ENCODE data around the gene NMNAT3. TPM values are rescaled to one million over a fixed set of nuclear protein-coding genes. Genes with fewer than 3 reads are reported as not detected.
"Not testable (repeated sequence)": the region's sequence is repeated elsewhere in the genome, so short reads cannot be mapped to it uniquely, and the experiment has no call there.

NMNAT3 gene
- polyA plus RNA-seq, 3 donors = 11.2 to 12.6 (median 12.1) TPM

DNA sequence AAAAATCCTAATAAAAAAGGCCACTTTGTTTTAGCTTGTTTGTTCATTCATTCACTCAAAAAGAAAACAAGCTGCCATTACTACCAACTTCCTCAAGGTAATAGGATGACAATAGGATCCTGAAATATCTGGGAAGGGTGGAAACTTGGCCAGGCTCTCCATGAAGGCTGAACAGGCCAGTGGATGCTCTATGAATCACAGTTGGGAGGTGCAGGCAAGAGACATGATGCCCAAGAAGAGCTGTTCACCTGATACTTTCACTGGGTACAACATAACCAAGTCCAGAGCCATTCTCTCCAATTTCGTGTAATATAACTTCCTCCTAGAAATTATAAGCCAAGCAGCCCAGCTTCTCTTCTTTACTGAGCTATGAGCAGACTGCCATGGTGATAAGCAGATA lies 37.3 kb downstream of the NMNAT3 start:
- DNase-seq = no peak

GRCh38 chr3:139639662-139640061 lies 38.1 kb downstream of the NMNAT3 start:
- no peak for DNase-seq

DNA sequence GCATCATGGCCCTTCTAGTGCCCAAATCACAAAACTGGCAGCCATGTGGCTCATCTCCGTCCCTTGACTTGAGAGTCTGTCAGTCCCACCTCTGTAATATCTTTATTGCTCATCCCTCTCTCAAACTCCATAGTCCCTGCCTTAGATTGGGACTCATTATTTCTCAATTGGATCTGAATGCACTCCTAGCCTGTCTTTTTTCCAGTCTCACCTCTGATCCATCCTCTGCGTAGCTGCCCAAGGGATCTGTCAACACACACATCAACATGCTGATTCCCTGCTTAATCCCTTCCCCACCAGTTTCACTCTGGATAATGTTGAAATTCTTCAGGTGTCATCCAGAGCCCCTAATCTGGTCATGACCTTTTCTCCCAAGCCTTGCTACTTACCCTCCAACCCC lies 39.3 kb downstream of the NMNAT3 start:
- no peak for DNase-seq

DNA sequence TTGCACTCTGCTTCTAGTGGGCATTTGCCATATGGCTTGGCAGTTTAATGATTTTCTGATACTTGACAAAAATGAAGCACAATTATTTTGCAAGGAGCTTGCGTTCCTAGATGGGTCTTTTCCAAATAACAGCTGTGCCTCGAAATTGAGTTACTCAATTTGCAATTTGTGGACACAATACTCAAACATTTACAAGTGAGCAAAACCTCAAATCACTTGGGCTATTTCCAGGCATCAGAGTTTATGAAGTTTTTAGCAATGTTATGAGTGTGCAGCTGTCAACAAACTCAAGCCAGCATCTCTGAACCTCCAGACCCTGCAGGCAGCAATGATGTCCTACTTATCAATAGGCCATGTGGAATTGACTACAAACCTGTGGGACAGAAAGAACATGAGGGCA lies 41.3 kb downstream of the NMNAT3 start:
- DNase-seq = no peak

DNA sequence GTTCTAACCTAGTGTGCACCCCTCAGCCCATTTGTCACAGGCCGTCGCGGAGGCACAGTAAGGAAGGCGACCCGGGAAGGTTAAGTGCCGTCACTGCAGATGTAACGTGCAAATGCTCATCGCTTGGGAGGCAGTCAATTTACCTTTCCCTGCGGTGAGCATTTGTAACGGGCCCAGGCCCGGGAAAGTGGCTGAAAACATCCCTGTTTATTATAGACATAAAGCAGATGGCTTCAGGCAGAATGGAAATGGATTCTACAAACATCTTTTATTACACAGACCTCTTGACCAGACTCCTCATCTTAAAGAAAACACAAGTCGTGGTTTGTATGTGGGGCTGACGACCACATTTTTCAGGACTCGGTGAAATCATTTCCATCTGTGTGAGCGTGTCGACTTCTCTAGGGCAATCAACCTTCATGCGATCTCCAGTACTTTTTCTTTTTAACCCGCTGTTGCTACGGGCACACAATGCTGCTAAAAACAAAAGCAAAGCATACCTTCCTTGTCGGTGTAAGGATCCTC lies 43.6 kb downstream of the NMNAT3 start:
- DNase-seq = no peak

DNA sequence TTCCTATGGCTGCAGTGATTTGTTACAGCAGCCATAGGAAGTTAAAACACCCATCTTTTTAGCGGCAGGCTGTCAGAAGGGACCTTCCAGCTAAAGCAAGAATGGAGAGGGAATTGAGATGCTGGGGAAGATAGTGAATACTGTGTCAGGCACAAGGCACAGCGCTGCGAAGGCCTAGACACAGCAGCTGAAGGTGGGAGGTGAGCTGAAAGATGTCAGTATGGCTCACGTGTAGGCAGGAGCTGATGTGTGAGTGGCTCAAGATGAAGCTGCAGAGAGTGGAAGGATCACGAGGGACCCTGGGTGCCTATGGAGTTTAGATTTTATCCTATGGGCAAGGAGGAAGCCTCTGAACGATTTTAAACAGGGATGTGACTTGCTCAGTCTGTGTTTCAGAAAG lies 44.3 kb downstream of the NMNAT3 start:
- DNase-seq = no peak

GRCh38 chr3:139630542-139630941 lies 47.2 kb downstream of the NMNAT3 start:
- no peak for DNase-seq

- no peak for DNase-seq
These were observed 48.7 kb downstream of the NMNAT3 start for GRCh38 chr3:139629033-139629432.

DNA sequence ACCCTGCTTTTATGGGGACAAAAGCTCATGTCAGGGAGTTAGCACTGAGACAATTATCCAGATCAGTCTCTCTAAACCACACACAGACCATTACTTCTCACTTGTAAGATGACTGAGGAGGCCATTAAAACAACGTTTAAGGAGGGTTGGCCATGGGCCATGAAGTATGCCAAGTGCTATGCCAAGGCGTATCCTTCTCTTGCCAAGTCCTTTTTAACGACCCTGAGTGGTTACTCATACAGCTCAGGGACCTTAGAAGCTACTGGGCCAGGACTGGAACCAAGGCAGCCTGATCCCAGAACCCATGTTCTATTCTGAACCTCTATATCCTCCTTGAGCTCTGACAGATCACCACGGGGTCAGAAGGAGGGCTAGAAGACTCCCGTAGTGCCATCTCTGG lies 50.0 kb downstream of the NMNAT3 start:
- no peak for DNase-seq

DNA sequence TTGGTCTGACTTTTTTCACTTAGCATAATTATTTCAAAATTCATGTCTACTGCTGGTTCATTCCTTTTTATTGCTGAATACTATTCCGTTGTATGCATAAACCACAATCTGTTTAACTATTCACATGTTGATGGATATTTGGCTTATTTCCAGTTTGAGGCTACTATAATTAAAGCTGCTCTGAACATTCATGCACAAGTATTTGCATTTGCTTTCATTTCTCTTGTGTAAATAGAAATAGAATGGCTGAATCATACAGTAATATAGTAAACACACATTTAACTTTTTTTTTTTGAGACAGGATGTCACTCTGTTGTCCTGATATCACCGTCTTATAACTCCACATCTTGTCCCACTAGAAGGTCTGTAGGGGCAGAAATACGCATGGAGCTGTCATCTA lies 57.3 kb downstream of the NMNAT3 start:
- no peak for DNase-seq

- no peak for DNase-seq
These were observed 58.3 kb downstream of the NMNAT3 start for GRCh38 chr3:139619484-139619883.

DNA sequence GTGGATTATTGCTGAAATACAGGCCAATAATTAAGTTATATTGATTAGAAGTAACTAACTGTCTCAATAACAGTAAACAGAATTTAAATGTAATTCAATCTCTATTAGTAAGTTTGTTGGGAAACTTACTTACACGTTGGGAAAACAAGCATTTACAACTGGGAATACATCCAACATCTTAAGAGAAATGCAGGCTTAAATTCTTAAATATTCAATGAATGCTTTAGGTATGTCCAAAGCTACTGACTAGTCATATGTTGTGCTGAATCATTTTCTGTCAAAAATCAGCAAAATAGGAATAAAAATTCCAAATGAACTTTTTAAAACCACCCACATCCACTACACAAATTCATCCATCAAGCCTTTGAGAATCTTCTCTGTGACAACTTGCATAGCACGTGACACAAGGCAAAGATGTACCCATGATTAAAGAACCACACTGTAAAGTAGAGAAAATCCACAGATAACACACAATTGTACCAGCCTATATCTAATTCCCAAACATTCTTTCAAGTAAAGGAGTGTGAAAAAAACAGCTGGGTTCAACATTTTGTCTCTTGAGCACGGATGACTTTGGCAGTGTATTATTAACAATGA lies 60.0 kb downstream of the NMNAT3 start:
- DNase-seq = no peak

DNA sequence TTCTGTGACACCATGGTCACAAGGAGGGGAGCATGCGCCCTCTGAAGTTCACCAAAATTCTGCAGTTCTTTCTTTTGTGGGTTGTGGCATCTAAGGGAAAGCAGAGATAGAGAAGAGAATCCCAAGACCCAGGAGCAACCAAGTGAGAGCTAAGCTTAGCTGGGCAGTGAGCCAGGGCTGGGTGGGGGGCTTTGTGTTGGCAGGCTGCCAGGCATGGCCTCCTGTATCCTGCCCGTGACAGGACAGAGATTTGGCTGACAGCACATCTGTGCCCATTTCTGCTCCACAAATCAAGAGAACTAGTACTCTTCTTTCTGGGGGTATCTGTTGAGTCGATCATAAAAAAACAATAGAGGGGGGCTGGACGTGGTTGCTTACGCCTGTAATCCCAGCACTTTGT lies 66.2 kb downstream of the NMNAT3 start:
- no peak for DNase-seq

DNA sequence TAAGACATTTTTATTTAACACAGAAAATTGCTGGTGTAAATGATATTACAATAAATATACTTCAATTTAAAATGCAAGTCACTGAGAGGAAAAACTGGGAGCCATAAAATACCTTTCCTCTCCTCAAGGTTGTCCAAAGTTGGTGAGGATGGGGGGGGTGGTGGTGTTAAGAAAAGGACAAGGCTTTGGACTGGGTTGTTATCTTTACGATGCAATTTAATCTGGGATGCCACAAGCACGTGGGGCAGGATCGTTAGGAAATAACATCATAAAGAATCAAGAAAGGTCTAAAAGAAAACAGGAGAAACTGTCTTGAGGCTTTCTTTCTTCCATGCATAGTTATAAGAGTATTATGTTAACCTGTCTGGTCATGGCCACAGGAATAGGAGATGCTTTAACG lies 66.9 kb downstream of the NMNAT3 start:
- DNase-seq = no peak

DNA sequence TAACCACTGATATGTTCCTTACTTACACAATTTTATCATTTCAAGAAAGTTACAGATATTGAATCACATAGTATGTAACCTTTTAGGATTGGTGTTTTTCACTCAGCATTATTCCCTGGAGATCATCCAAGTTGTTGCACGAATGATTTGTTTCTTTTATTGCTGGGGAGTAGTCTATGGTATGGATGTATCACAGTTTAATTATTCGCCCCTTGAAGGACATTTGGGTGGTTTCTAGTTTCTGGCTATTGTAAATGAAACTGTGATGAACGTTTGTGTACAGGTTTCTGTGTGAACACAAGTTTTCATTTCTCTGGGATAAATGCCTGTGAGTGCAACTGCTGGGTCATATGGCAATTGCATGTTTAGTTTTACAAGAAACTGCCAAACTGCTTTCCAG lies 68.8 kb downstream of the NMNAT3 start:
- DNase-seq = no peak

DNA sequence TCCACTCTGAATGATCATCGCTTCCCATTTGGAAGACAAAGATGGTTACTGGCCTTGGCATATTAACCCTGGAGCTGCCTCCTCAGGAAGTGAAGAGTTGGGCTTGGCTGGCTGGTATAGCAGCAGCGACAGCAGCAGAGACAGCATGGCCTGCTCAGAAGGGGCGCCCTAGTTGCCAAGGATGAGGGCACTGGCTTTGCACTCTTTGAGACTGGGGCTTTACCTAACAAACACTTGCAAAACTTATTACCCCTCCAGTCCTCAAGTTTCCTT lies 69.7 kb downstream of the NMNAT3 start:
- no peak for DNase-seq

GRCh38 chr3:139607257-139608107 lies 70.3 kb downstream of the NMNAT3 start:
- DNase-seq = no peak

- no peak for DNase-seq
These were observed 75.8 kb downstream of the NMNAT3 start for GRCh38 chr3:139602003-139602402.

DNA sequence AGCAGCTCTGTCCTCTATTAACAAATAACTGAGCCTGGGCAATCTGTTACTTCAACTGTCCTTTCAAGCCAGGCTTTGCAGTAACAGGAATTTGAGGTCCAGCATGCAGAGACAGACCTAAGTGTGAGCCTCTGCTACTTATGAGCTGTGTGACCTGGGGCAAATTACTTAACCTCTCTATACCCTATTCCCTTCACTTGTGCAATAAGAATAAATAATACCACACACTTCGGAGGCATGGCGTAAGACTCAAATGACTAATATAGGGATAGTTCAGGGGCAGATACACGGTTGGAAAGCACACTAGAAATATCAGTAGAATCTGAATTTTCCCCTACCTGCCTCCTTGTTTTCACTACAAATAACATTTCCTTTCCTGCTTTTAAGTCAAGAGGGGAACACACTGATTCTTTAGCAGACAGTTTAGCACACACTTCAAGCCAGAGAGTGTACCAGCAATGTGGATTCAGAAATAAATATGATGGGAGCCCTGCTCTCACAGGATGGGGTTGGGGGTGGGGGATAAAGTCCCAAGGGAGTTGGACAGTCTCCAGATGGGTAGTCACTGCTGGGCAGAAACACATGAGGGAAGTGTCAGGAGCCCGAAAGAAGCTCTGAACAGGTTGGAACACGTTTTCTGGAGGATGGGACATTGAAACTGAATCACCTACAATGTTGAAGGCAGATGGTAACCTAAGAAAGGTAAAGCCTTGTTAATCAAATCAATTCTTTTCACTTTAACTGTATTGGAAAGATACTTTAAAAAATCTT lies 76.4 kb downstream of the NMNAT3 start:
- no peak for DNase-seq

DNA sequence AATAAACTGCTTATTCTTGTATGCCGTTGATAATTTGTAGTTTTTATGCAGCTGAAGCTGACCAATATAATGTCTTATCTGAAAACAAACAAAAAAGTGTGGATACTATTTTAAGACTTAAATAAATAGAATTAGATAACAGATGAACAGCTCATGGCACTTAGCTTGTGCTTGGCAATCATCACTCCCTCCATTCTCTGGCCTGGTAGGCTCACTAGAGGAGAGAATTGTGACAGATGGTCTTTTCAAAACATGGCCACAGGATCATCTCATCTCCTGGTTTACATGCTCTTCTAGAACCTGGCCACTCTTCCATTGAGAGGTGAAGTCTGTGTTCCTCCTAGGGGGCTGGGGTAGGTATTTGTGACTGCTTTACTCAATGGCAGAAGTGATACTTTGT lies 79.8 kb downstream of the NMNAT3 start:
- no peak for DNase-seq

- not testable (repeated sequence) for DNase-seq
These were observed 86.6 kb downstream of the NMNAT3 start for GRCh38 chr3:139591186-139591585.

GRCh38 chr3:139588450-139588849 lies 89.3 kb downstream of the NMNAT3 start:
- DNase-seq = no peak

GRCh38 chr3:139587797-139588196 lies 90.0 kb downstream of the NMNAT3 start:
- no peak for DNase-seq

Data from renal pelvis (tissue), 4 donors.